Mesendoderm (in vitro differentiated cells): ENCODE measurements around the gene POU3F3.

ENCODE experiments used
- DNase-seq: peaks from one replicate; pipeline ENCODE4 v3.0.0; 2013
- H2AK5ac ChIP-seq: 2 replicates; pipeline ENCODE4 v1.6.1; 2013; ENCODE audit warnings: low read length, inconsistent platforms
- H2BK120ac ChIP-seq: 2 replicates; pipeline ENCODE4 v1.6.1; 2013; ENCODE audit warnings: low read depth, mild to moderate bottlenecking, low read length, moderate library complexity, mixed read lengths
- H2BK15ac ChIP-seq: replicated peaks from 2 replicates; pipeline ENCODE4 v1.6.1; 2013; ENCODE audit warnings: low read depth, mild to moderate bottlenecking, moderate library complexity
- H2BK5ac ChIP-seq: 2 replicates; pipeline ENCODE4 v1.6.1; 2013; ENCODE audit warnings: low read length, inconsistent platforms
- H3K18ac ChIP-seq: 2 replicates; pipeline ENCODE4 v1.6.1; 2013; ENCODE audit warnings: mild to moderate bottlenecking, low read length, mixed read lengths
- H3K23ac ChIP-seq: one replicate; pipeline ENCODE4 v1.6.1; 2013; ENCODE audit warnings: low read length
- H3K27ac ChIP-seq: 2 replicates; pipeline ENCODE4 v1.5.1; 2013; ENCODE audit warnings: low read depth, mild to moderate bottlenecking, inconsistent platforms, low read length, moderate library complexity
- H3K27me3 ChIP-seq: 2 replicates; pipeline ENCODE4 v1.6.1; 2013; ENCODE audit warnings: low read length, control low read depth, mild to moderate bottlenecking, inconsistent platforms; ENCODE audit not compliant: insufficient read depth, poor library complexity
- H3K36me3 ChIP-seq: 2 replicates; pipeline ENCODE4 v1.6.1; 2013; ENCODE audit warnings: low read length, inconsistent platforms; ENCODE audit not compliant: control insufficient read depth, insufficient read depth
- H3K4ac ChIP-seq: one replicate; pipeline ENCODE4 v1.6.1; 2013; ENCODE audit warnings: low read depth, mild to moderate bottlenecking, low read length, moderate library complexity
- H3K4me1 ChIP-seq: 2 replicates; pipeline ENCODE4 v1.6.1; 2013; ENCODE audit warnings: low read depth, low read length, inconsistent platforms; ENCODE audit not compliant: control insufficient read depth
- H3K4me2 ChIP-seq: 2 replicates; pipeline ENCODE4 v1.6.1; 2013; ENCODE audit warnings: low read length
- H3K4me3 ChIP-seq: 2 replicates; pipeline ENCODE4 v1.5.1; 2013; ENCODE audit warnings: mild to moderate bottlenecking, low read length
- H3K56ac ChIP-seq: one replicate; pipeline ENCODE4 v1.6.1; 2013; ENCODE audit warnings: low read length
- H3K79me1 ChIP-seq: 2 replicates; pipeline ENCODE4 v1.6.1; 2013; ENCODE audit warnings: low read length, inconsistent platforms
- H3K79me2 ChIP-seq: 2 replicates; pipeline ENCODE4 v1.6.1; 2013; ENCODE audit warnings: mild to moderate bottlenecking, low read length; ENCODE audit not compliant: control insufficient read depth, insufficient read depth
- H3K9ac ChIP-seq: 2 replicates; pipeline ENCODE4 v1.6.1; 2013; ENCODE audit warnings: low read length, inconsistent platforms
- H4K5ac ChIP-seq: one replicate; pipeline ENCODE4 v1.6.1; 2013; ENCODE audit warnings: low read length
- H4K8ac ChIP-seq: one replicate; pipeline ENCODE4 v1.6.1; 2013; ENCODE audit warnings: low read depth, mild to moderate bottlenecking, control low read depth, low read length, moderate library complexity
- WGBS: extraction: QIAGEN DNeasy Blood & Tissue Kit; methylation state at CpG from one replicate; pipeline ENCODE4 v1.1.7; 2013; ENCODE audit warnings: low lambda C conversion rate, missing lambda C conversion rate; ENCODE audit not compliant: insufficient coverage; ENCODE audit errors: extremely low coverage; 5-methylcytosine and 5-hydroxymethylcytosine counted together

Gene POU3F3

GRCh38 chr2:104861351-104862057, 7.6 kb downstream of the POU3F3 start:
- Histone ChIP-seq H2BK15ac (no peak overlapping the region), H3K9ac (no peak overlapping the region), H2AK5ac (no peak overlapping the region), H3K79me1 (no peaks in the 10 kb centered on the region), H2BK5ac (no peak overlapping the region), H3K23ac (no peak overlapping the region), H3K18ac (no peak overlapping the region), H3K4ac (no peak overlapping the region), H3K79me2 (no peaks in the 10 kb centered on the region), H4K8ac (no peak overlapping the region), H3K4me2 (peak overlapping the region; percentile 87), H3K36me3 (no peaks in the 10 kb centered on the region), H3K4me3 (no peak overlapping the region), H2BK120ac (no peak overlapping the region), H3K27me3 (peaks cover 66% of the 10 kb centered on the region), H4K5ac (no peak overlapping the region), H3K56ac (no peak overlapping the region), H3K4me1 (no peaks in the 10 kb centered on the region), H3K27ac (no peak overlapping the region)
- WGBS = no CpG with 5 or more reads among the region's 11 CpGs
- DNase-seq = peak; percentile 79

- no peak overlapping the region for H3K9ac ChIP-seq
- peaks cover 67% of the 10 kb centered on the region for H3K27me3 ChIP-seq
- H2BK5ac ChIP-seq = no peak overlapping the region
- no peaks in the 10 kb centered on the region for H3K4me1 ChIP-seq
- H3K18ac ChIP-seq = no peak overlapping the region
- no peak overlapping the region for H2BK120ac ChIP-seq
- H3K4ac ChIP-seq = no peak overlapping the region
- H3K4me2 ChIP-seq = peak overlapping the region; percentile 87
- H3K36me3 ChIP-seq = no peaks in the 10 kb centered on the region
- no peaks in the 10 kb centered on the region for H3K79me2 ChIP-seq
- no peak overlapping the region for H2BK15ac ChIP-seq
- no peak overlapping the region for H3K23ac ChIP-seq
- H3K27ac ChIP-seq = no peak overlapping the region
- WGBS = no CpG with 5 or more reads among the region's 60 CpGs
- H4K8ac ChIP-seq = no peak overlapping the region
- no peak overlapping the region for H4K5ac ChIP-seq
- no peak overlapping the region for H2AK5ac ChIP-seq
- H3K56ac ChIP-seq = peak overlapping the region; percentile 66
- H3K4me3 ChIP-seq = no peak overlapping the region
- peak; percentile 77 for DNase-seq
- no peaks in the 10 kb centered on the region for H3K79me1 ChIP-seq
Measured at GRCh38 chr2:104862058-104862941, 8.4 kb downstream of the POU3F3 start.

DNA sequence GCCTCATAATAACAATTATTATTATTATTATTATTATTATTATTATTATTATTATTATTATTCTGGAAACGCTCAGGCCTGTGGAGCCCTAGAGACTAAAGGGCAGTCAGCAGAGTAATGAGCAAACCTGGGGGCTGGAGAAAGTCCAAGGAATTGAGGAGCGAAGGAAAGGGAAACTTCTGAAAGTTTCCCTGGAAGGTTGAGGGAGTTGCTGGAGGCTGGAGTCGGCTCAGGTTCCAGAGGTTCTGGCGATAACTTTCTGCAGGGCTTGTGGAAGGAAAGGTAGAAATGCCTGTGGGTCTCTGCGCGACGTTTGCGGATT, 9.2 kb downstream of the POU3F3 start:
- Histone ChIP-seq H4K8ac (no peak overlapping the region), H3K4me2 (no peak overlapping the region), H3K18ac (no peak overlapping the region), H3K36me3 (no peaks in the 10 kb centered on the region), H3K9ac (no peak overlapping the region), H4K5ac (no peak overlapping the region), H3K56ac (no peak overlapping the region), H3K4me3 (no peak overlapping the region), H2AK5ac (no peak overlapping the region), H3K79me1 (no peaks in the 10 kb centered on the region), H3K27ac (no peak overlapping the region), H2BK120ac (no peak overlapping the region), H3K27me3 (peaks cover 72% of the 10 kb centered on the region), H3K79me2 (no peaks in the 10 kb centered on the region), H2BK5ac (no peak overlapping the region), H2BK15ac (no peak overlapping the region), H3K23ac (no peak overlapping the region), H3K4ac (no peak overlapping the region), H3K4me1 (no peaks in the 10 kb centered on the region)
- WGBS = no CpG with 5 or more reads among the region's 8 CpGs
- peak; percentile 44 for DNase-seq

DNA sequence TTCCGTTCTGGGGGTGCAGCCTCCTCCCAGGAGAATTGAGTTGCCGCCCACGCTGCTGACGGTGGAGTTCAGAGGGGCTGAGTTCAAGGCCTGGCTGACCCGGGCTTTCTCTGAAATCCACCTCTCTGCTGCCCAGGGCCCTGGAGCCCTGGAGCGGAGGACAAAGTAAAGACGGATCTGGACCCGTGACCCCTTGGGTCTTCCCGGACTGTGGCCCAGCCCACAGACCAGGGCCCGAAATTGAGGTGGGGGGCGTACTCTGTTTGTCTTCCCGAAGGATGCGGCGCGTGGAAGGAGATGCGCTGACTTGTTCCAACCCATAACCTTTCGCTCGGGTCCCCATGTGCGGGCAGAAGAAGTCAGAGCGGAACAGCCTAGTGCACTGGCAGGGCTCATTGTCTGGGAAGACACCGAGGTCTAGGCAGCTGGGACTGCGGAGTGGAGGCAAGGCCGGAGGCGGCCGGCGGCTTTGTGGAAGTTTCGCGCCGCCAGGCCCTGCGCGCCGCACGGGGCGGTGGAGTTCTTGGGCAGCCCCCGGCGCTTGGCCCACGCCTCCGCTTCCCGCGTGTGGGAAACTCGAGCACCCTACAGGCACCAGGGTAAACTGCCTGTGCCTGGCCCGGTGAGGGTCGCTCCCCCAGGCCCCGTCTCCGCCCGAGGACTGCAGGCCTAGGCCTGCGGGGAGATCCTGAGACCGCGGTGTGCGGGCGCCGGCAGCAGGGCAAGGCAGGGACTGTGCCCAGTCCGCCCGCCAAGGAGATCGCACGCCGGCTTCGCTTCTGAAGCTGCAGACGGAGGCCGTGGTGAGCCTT, 9.8 kb downstream of the POU3F3 start:
- Histone ChIP-seq H4K8ac (no peak overlapping the region), H3K4ac (no peak overlapping the region), H3K36me3 (no peaks in the 10 kb centered on the region), H3K9ac (no peak overlapping the region), H3K23ac (peak overlapping the region; percentile 72), H4K5ac (no peak overlapping the region), H3K79me1 (no peaks in the 10 kb centered on the region), H3K27me3 (peaks cover 78% of the 10 kb centered on the region), H3K79me2 (no peaks in the 10 kb centered on the region), H3K4me1 (no peaks in the 10 kb centered on the region), H2BK5ac (no peak overlapping the region), H3K18ac (no peak overlapping the region), H3K27ac (no peak overlapping the region), H2BK120ac (no peak overlapping the region), H3K56ac (peak overlapping the region; percentile 67), H3K4me3 (no peak overlapping the region), H2AK5ac (no peak overlapping the region), H2BK15ac (no peak overlapping the region), H3K4me2 (no peak overlapping the region)
- WGBS = no CpG with 5 or more reads among the region's 60 CpGs
- peak; percentile 63 for DNase-seq

GRCh38 chr2:104864280-104865095, 10.6 kb downstream of the POU3F3 start:
- H3K56ac ChIP-seq = no peak overlapping the region
- no peak overlapping the region for H3K23ac ChIP-seq
- H3K4me2 ChIP-seq = no peak overlapping the region
- H3K4me3 ChIP-seq = no peak overlapping the region
- H3K27ac ChIP-seq = no peak overlapping the region
- no peak overlapping the region for H2BK120ac ChIP-seq
- H2AK5ac ChIP-seq = no peak overlapping the region
- no peaks in the 10 kb centered on the region for H3K36me3 ChIP-seq
- H4K8ac ChIP-seq = no peak overlapping the region
- no peak overlapping the region for H2BK5ac ChIP-seq
- H3K4ac ChIP-seq = no peak overlapping the region
- no peaks in the 10 kb centered on the region for H3K79me2 ChIP-seq
- no peak overlapping the region for H3K9ac ChIP-seq
- DNase-seq = no peak
- H3K18ac ChIP-seq = no peak overlapping the region
- H2BK15ac ChIP-seq = no peak overlapping the region
- no CpG with 5 or more reads among the region's 14 CpGs for WGBS
- no peak overlapping the region for H4K5ac ChIP-seq
- H3K4me1 ChIP-seq = no peaks in the 10 kb centered on the region
- peaks cover 81% of the 10 kb centered on the region for H3K27me3 ChIP-seq
- H3K79me1 ChIP-seq = no peaks in the 10 kb centered on the region
